B cell (primary cell): Measurements from ENCODE around the gene TFCP2. TPM values are rescaled to one million over a fixed set of nuclear protein-coding genes. Genes with fewer than 3 reads are reported as not detected.

ENCODE experiments used
- ATAC-seq: fragments of 200-7000 bp; cut with Tn5 transposase; one replicate; pipeline ENCODE4 v1.10.0; 2021; ENCODE audit warnings: low read depth, mild to moderate bottlenecking, moderate number of reproducible peaks, moderate library complexity
- CTCF ChIA-PET: fragments of 350-600 bp; sonication (Branson Sonifier 250); formaldehyde crosslinking; loops from one replicate; lab custom pipeline; 2021; ENCODE audit warnings: antibody characterized with exemption, inconsistent platforms; lab: Charles Lee
- POLR2A ChIA-PET: fragments of 350-600 bp; sonication (Branson Sonifier 250); formaldehyde crosslinking; loops from one replicate; lab custom pipeline; 2021; ENCODE audit warnings: antibody characterized with exemption; lab: Charles Lee
- DNase-seq: peaks from one replicate; pipeline ENCODE4 v3.0.0; 2013
- H2AFZ ChIP-seq: 2 replicates; pipeline ENCODE4 v1.6.1; 2012; ENCODE audit warnings: mild to moderate bottlenecking, low read depth, low read length; ENCODE audit not compliant: insufficient read depth, poor library complexity, severe bottlenecking
- H3K27ac ChIP-seq, 2 donors: 1 replicate in 1 of 2; 2 replicates in 1 of 2; pipeline ENCODE4 v1.5.1; 2012 to 2013; ENCODE audit warnings: low read length in 2 of 2, mild to moderate bottlenecking in 2 of 2, moderate library complexity in 1 of 2
- H3K27me3 ChIP-seq, 4 experiments: fragments of 200-600 bp in 1 of 4; sonication (generic) in 1 of 4; replicated peaks in 1 of 4; 1 replicate in 2 of 4; 2 replicates in 2 of 4; pipeline versions ENCODE4 v1.6.1 to v1.7.0; 2013 to 2016; ENCODE audit warnings: low read length in 3 of 4, mild to moderate bottlenecking in 2 of 4, mixed read lengths in 1 of 4, moderate library complexity in 1 of 4; ENCODE audit not compliant: insufficient read depth in 4 of 4, control insufficient read depth in 3 of 4; ENCODE audit errors: control extremely low read depth in 1 of 4
- H3K36me3 ChIP-seq, 2 experiments: replicated peaks in 1 of 2; 1 replicate in 1 of 2; 2 replicates in 1 of 2; pipeline versions ENCODE4 v1.6.1 to v1.7.1; 2013; ENCODE audit warnings: low read length in 1 of 2; ENCODE audit not compliant: insufficient read depth in 2 of 2, control insufficient read depth in 1 of 2; ENCODE audit errors: control extremely low read depth in 1 of 2, extremely low read depth in 1 of 2
- H3K4me1 ChIP-seq, 2 donors: fragments of 200-600 bp in 1 of 2; sonication (generic) in 1 of 2; 1 replicate in 1 of 2; 2 replicates in 1 of 2; pipeline versions ENCODE4 v1.5.1 to v1.6.1; 2013 to 2017; ENCODE audit warnings: low read length in 2 of 2; ENCODE audit not compliant: control insufficient read depth in 2 of 2, insufficient read depth in 2 of 2
- H3K4me2 ChIP-seq: replicated peaks from 2 replicates; pipeline ENCODE3; 2012; ENCODE audit warnings: mild to moderate bottlenecking, low read depth, low read length; ENCODE audit not compliant: poor library complexity, severe bottlenecking
- H3K4me3 ChIP-seq, 5 experiments: fragments of 200-600 bp in 1 of 5; sonication (generic) in 1 of 5; 1 replicate in 3 of 5; 2 replicates in 2 of 5; pipeline versions ENCODE4 v1.5.1 to v1.7.0; 2011 to 2016; ENCODE audit warnings: low read length in 4 of 5, mild to moderate bottlenecking in 4 of 5, low read depth in 2 of 5, control low read depth in 1 of 5, moderate library complexity in 1 of 5; ENCODE audit not compliant: insufficient read depth in 1 of 5; ENCODE audit errors: control extremely low read depth in 1 of 5, extremely low read depth in 1 of 5
- H3K79me2 ChIP-seq: fragments of 200-600 bp; sonication (generic); one replicate; pipeline ENCODE4 v1.6.0; 2016; ENCODE audit warnings: low read length; ENCODE audit not compliant: control insufficient read depth, insufficient read depth
- H3K9ac ChIP-seq: fragments of 200-600 bp; sonication (generic); 2 replicates; pipeline ENCODE4 v1.6.1; 2017; ENCODE audit warnings: mild to moderate bottlenecking, low read length, moderate library complexity
- H3K9me3 ChIP-seq, 3 donors: one replicate each; pipeline versions ENCODE4 v1.6.1 to v1.7.1; 2013; ENCODE audit warnings: low read length in 2 of 3; ENCODE audit not compliant: control insufficient read depth in 2 of 3, insufficient read depth in 1 of 3; ENCODE audit errors: control extremely low read depth in 1 of 3
- H4K20me1 ChIP-seq: 2 replicates; pipeline ENCODE4 v1.6.0; 2012; ENCODE audit warnings: mild to moderate bottlenecking, low read length; ENCODE audit not compliant: insufficient read depth, control insufficient read depth, poor library complexity, severe bottlenecking
- H3K27ac Mint-ChIP-seq: one replicate; pipeline ENCODE4 v1.8.0; 2021; ENCODE audit warnings: mixed read lengths
- H3K27me3 Mint-ChIP-seq: one replicate; pipeline ENCODE4 v1.8.0; 2021; ENCODE audit warnings: mixed read lengths
- H3K4me1 Mint-ChIP-seq: one replicate; pipeline ENCODE4 v1.8.0; 2021; ENCODE audit warnings: mixed read lengths
- H3K4me3 Mint-ChIP-seq: one replicate; pipeline ENCODE4 v1.8.0; 2021; ENCODE audit warnings: mixed read lengths
- H3K9me3 Mint-ChIP-seq: one replicate; pipeline ENCODE4 v1.8.0; 2022; ENCODE audit warnings: mixed read lengths; ENCODE audit not compliant: insufficient read depth
- CTCF ChIP-seq: fragments of 200-600 bp; IDR thresholded peaks from one replicate; pipeline ENCODE4 v1.8.0; 2022; ENCODE audit warnings: antibody characterized with exemption, mild to moderate bottlenecking
- EZH2 ChIP-seq: IDR thresholded peaks from 2 replicates; pipeline ENCODE4 v1.6.1; 2012; ENCODE audit warnings: borderline replicate concordance, low read depth, mild to moderate bottlenecking, moderate library complexity, low read length; ENCODE audit not compliant: insufficient read depth, poor library complexity, severe bottlenecking
- WGBS: methylation state at CpG from one replicate; pipeline ENCODE4 v1.1.5; 2013; ENCODE audit warnings: missing lambda C conversion rate; ENCODE audit not compliant: insufficient coverage; 5-methylcytosine and 5-hydroxymethylcytosine counted together
- intact Hi-C: fragments of 100-400 bp; cut with micrococcal nuclease; formaldehyde crosslinking; loops from one replicate; pipeline ENCODE4 v1.10.0; 2022
- polyA plus RNA-seq: library from polyadenylated mRNA; depleted of rRNA; stranded (reverse); fragments of >200 nt; gene quantifications from 2 replicates; pipeline ENCODE4 v1.2.3, GENCODE V29; 2012
- total RNA-seq, 2 donors: library from RNA; stranded (reverse); fragments of 120-200 nt in 1 of 2; gene quantifications; 1 replicate in 1 of 2; 2 replicates in 1 of 2; pipeline versions ENCODE4 v1.2.3 to v1.2.4, GENCODE V29; 2013 to 2022

The TFCP2 gene
- total and polyA plus RNA-seq, 2 donors (not counting 1 experiment from before 2014, with no cell fraction given), result 12.1 to 38.8 TPM

DNA sequence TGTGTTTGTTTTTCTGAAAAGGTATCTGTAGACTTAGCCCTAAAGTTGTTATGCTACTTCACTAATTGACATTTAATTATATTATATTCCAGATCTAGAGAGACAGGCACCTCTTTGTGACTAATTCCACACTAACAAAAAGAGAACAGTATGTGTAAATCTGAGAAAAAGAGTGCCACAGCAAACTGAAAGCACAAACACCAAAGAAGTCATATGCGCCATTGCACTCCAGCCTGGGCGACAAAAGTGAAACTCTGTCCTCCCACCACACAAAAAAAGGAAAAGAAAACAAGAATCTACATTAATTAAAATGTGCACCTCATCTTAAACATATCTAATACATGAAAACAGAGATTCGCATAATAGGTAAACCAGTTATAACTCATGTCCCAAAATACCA is 85.1 kb downstream of the TFCP2 start:
- Histone ChIP-seq H3K36me3 (no peaks in the 10 kb centered on the region), H4K20me1 (no peaks in the 10 kb centered on the region), H3K79me2 (peaks cover 5% of the 10 kb centered on the region), H3K27ac (no peak overlapping the region), H3K4me2 (no peak overlapping the region), H3K4me1 (peaks cover 0 to 7% of the 10 kb centered on the region in 2 donors), H3K27me3 (no peaks in the 10 kb centered on the region), H3K9ac (no peak overlapping the region), H3K4me3 (no peak overlapping the region), H2AFZ (no peak overlapping the region), H3K9me3 (no peaks in the 10 kb centered on the region)
- TF ChIP-seq EZH2, result no peak
- no peak for TF ChIP-seq CTCF
- H3K4me3 Mint-ChIP-seq, result no peak overlapping the region
- ATAC-seq (no peak), DNase-seq (no peak)
- CTCF ChIA-PET, result no interaction called here
- H3K4me1 Mint-ChIP-seq, result peaks cover 11% of the 10 kb centered on the region
- no peaks in the 10 kb centered on the region for H3K27me3 Mint-ChIP-seq
- POLR2A ChIA-PET, result no interaction called here
- H3K9me3 Mint-ChIP-seq, result no peaks in the 10 kb centered on the region
- H3K27ac Mint-ChIP-seq, result no peak overlapping the region
- WGBS, result 60% methylated on average over 1 of the region's 3 CpGs
- intact Hi-C loops, result no loop called here

DNA sequence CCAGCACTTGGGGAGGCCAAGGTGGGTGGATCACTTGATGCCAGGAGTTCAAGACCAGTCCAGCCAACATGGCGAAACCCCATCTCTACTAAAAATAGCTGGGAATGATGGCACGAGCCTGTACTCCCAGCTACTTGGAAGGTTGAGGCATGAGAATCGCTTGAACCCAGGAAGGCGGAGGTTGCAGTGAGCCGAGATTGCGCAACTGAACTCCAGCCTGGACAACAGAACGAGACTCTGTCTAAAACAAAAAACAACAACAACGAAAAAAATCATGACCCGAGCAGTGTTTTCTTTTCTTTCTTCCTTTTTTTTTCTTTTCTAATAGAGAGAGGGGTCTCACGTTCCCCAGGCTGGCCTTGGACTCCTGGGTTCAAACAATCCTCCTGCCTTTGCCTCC is 86.0 kb downstream of the TFCP2 start:
- no peaks in the 10 kb centered on the region for H3K36me3 ChIP-seq
- no peak overlapping the region for H3K4me3 ChIP-seq
- no peak overlapping the region for H3K4me2 ChIP-seq
- no peak for ATAC-seq
- no peak overlapping the region for H3K27ac Mint-ChIP-seq
- H3K27me3 Mint-ChIP-seq, result no peaks in the 10 kb centered on the region
- H3K9me3 ChIP-seq, result no peaks in the 10 kb centered on the region
- intact Hi-C loops, result no loop called here
- DNase-seq, result no peak
- H3K9me3 Mint-ChIP-seq, result no peaks in the 10 kb centered on the region
- no peaks in the 10 kb centered on the region for H3K27me3 ChIP-seq
- WGBS, result 95% methylated on average over 8 of the region's 10 CpGs
- peaks cover 8 to 16% of the 10 kb centered on the region in 2 donors for H3K4me1 ChIP-seq
- H3K27ac ChIP-seq, result no peak overlapping the region
- H3K9ac ChIP-seq, result no peak overlapping the region
- H2AFZ ChIP-seq, result no peak overlapping the region
- H3K4me3 Mint-ChIP-seq, result no peak overlapping the region
- no peaks in the 10 kb centered on the region for H4K20me1 ChIP-seq
- TF ChIP-seq CTCF (no peak), EZH2 (no peak)
- H3K4me1 Mint-ChIP-seq, result peaks cover 20% of the 10 kb centered on the region
- H3K79me2 ChIP-seq, result peaks cover 8% of the 10 kb centered on the region
- ChIA-PET POLR2A (no interaction called here), CTCF (no interaction called here)
